IMR-90 (cell line): Measurements from ENCODE around the gene CDKN2A.

ENCODE experiments used
- BHLHE40 ChIP-seq: fragments of 150-350 bp; IDR thresholded peaks from 2 replicates; pipeline ENCODE4 v1.6.1; 2016; ENCODE audit warnings: mild to moderate bottlenecking, low read depth, low read length
- MAZ ChIP-seq: IDR thresholded peaks from 2 replicates; pipeline ENCODE4 v1.6.1; 2012; ENCODE audit warnings: low read depth, mild to moderate bottlenecking, low read length, improper control_type of control experiment, moderate library complexity, borderline replicate concordance
- MXI1 ChIP-seq: IDR thresholded peaks from 2 replicates; pipeline ENCODE4 v1.6.1; 2012; ENCODE audit warnings: low read depth, mild to moderate bottlenecking, low read length, moderate library complexity, borderline replicate concordance
- POLR2A ChIP-seq: IDR thresholded peaks from 2 replicates; pipeline ENCODE4 v1.6.1; 2012; ENCODE audit warnings: mild to moderate bottlenecking, low read depth, low read length
- RCOR1 ChIP-seq: IDR thresholded peaks from 2 replicates; pipeline ENCODE4 v1.6.1; 2012; ENCODE audit warnings: mild to moderate bottlenecking, low read length, improper control_type of control experiment; ENCODE audit not compliant: insufficient replicate concordance
- TF ChIP-seq, protein P1 (sequence below): conservative IDR thresholded peaks from 2 replicates; pipeline ENCODE4 v1.5.1; 2012; ENCODE audit warnings: mild to moderate bottlenecking, low read depth, low read length, improper control_type of control experiment
- TF ChIP-seq, protein P2 (sequence below): fragments of 150-350 bp; IDR thresholded peaks from 2 replicates; pipeline ENCODE4 v1.6.1; 2017; ENCODE audit warnings: mild to moderate bottlenecking, antibody characterized with exemption, low read length, low read depth

DNA sequence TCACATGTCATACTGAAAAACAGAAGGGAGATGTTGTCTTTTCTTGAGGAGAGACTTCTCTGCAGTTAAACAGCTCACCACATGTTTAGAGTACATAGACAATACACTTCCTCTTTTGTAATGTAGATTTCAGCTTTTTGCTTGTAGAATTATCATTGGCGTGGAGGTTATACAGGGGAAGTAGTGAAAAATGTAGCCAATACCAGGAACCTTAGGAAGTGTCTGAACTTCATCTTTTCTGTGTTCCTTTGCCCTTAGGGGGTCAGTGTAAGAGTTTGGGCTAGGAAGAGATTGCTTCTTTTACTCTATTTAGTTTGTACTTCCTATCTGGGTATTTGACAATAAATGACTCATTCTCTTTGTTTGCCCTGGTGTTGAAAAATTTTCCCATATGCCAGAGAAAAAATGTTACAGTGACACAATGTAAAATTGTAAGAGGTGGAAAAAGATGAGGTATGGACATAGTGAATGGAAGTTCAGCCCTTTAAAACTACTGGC, 36.0 kb upstream of the CDKN2A start:
- no peak for TF ChIP-seq BHLHE40
- no peak for TF ChIP-seq MAZ
- TF ChIP-seq, protein P1, sequence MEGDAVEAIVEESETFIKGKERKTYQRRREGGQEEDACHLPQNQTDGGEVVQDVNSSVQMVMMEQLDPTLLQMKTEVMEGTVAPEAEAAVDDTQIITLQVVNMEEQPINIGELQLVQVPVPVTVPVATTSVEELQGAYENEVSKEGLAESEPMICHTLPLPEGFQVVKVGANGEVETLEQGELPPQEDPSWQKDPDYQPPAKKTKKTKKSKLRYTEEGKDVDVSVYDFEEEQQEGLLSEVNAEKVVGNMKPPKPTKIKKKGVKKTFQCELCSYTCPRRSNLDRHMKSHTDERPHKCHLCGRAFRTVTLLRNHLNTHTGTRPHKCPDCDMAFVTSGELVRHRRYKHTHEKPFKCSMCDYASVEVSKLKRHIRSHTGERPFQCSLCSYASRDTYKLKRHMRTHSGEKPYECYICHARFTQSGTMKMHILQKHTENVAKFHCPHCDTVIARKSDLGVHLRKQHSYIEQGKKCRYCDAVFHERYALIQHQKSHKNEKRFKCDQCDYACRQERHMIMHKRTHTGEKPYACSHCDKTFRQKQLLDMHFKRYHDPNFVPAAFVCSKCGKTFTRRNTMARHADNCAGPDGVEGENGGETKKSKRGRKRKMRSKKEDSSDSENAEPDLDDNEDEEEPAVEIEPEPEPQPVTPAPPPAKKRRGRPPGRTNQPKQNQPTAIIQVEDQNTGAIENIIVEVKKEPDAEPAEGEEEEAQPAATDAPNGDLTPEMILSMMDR: no peak
- TF ChIP-seq POLR2A: no peak
- no peak for TF ChIP-seq MXI1
- TF ChIP-seq RCOR1: no peak
- TF ChIP-seq, protein P2, sequence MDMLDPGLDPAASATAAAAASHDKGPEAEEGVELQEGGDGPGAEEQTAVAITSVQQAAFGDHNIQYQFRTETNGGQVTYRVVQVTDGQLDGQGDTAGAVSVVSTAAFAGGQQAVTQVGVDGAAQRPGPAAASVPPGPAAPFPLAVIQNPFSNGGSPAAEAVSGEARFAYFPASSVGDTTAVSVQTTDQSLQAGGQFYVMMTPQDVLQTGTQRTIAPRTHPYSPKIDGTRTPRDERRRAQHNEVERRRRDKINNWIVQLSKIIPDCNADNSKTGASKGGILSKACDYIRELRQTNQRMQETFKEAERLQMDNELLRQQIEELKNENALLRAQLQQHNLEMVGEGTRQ: no peak
